ENCODE data around the gene KIF5A.
"Not testable (repeated sequence)": the region's sequence is repeated elsewhere in the genome, so short reads cannot be mapped to it uniquely, and the experiment has no call there.

The KIF5A gene

DNA sequence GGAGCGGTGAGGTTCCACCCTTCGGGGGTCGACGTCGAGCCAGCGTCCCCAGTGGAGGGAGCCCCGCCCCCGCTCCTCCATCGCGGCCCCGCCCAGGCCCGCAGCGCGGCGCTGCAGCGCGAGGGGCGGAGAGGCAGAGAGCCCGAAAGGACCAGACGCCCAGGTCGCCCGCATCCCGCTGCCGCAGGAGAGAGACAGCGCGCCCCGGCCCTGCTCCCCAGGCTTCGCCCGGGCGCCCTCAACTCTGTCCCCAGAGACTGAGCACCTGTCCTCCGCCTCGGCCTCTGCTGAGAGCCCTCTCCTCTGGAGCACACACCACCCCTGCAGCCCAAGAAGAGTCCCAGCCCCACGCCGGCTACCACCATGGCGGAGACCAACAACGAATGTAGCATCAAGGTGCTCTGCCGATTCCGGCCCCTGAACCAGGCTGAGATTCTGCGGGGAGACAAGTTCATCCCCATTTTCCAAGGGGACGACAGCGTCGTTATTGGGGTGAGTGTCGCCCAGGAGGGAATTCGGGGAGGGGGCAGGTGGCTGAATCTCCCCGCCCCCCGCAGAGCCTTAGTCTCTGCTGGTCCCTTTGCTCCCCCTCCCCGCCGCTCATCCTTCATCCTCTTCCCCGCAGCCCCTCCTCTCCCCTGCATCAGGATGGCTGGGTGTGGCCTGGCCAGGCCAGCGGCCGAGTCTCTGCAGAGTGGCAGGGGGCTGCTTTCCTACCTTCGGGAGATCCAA is at the start of gene KIF5A:
KIF5A (plus strand) TSS at position 136 of the 732 bp plus-strand sequence; CDS start at position 364, 228 bp downstream.
- H3K4me3 ChIP-seq (ENCODE audit: low read depth, low read length) = no peak within 1 kb of the TSS
- DNase-seq (ENCODE audit: low read depth) = no peak
- TF ChIP-seq POLR2A (IDR thresholded peaks at IDR 0.05; ENCODE audit: extremely low read depth, insufficient read length) (no peak), MAX (IDR thresholded peaks at IDR 0.05; ENCODE audit: low read depth, low read length) (no peak), MYC (IDR thresholded peaks at IDR 0.05; ENCODE audit: low read depth, low read length) (no peak)
- TF ChIP-seq, protein P1, sequence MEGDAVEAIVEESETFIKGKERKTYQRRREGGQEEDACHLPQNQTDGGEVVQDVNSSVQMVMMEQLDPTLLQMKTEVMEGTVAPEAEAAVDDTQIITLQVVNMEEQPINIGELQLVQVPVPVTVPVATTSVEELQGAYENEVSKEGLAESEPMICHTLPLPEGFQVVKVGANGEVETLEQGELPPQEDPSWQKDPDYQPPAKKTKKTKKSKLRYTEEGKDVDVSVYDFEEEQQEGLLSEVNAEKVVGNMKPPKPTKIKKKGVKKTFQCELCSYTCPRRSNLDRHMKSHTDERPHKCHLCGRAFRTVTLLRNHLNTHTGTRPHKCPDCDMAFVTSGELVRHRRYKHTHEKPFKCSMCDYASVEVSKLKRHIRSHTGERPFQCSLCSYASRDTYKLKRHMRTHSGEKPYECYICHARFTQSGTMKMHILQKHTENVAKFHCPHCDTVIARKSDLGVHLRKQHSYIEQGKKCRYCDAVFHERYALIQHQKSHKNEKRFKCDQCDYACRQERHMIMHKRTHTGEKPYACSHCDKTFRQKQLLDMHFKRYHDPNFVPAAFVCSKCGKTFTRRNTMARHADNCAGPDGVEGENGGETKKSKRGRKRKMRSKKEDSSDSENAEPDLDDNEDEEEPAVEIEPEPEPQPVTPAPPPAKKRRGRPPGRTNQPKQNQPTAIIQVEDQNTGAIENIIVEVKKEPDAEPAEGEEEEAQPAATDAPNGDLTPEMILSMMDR (IDR thresholded peaks at IDR 0.05; ENCODE audit: low read depth, low read length) = no peak

DNA sequence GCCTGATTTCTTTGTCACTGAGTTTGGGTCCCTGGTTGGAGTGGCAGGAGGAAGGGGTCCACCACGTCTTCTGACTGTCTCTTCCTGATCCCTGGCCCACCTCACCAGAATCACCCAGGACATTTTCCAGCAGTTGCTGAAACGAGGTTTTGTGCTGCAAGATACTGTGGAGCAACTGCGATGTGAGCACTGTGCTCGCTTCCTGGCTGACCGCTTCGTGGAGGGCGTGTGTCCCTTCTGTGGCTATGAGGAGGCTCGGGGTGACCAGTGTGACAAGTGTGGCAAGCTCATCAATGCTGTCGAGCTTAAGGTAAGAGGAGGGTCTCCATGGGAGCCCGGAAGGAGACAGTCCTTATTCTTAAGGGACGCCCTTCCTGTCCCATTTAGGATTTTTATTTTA is 49.6 kb upstream of the KIF5A start:
- no peak for DNase-seq (ENCODE audit: low read depth)
- TF ChIP-seq MAX (IDR thresholded peaks at IDR 0.05; ENCODE audit: low read depth, low read length) = no peak
- no peak for TF ChIP-seq MYC (IDR thresholded peaks at IDR 0.05; ENCODE audit: low read depth, low read length)
- TF ChIP-seq, protein P1 (IDR thresholded peaks at IDR 0.05; ENCODE audit: low read depth, low read length) = no peak
- TF ChIP-seq POLR2A (IDR thresholded peaks at IDR 0.05; ENCODE audit: extremely low read depth, insufficient read length) = no peak
- no peak overlapping the region for H3K4me3 ChIP-seq (ENCODE audit: low read depth, low read length)

- not testable (repeated sequence) for H3K4me3 ChIP-seq (ENCODE audit: low read depth, low read length); DNase-seq (ENCODE audit: low read depth)
Observed at GRCh38 chr12:57502311-57502969, 47.4 kb upstream of the KIF5A start.

DNA sequence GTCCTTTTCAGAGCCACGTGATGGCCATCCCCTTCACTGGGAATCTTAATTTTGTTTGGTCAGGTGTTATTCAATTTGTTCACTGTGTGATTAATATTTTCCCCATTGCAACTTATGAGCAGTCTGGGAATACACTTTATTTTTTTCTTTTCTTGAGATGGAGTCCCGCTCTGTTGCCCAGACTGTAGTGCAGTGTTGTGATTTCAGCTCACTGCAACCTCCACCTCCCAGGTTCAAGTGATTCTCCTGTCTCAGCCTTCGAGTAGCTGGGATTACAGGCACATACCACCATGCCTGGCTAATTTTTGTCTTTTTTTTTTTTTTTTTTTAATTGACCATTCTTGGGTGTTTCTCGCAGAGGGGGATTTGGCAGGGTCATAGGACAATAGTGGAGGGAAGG is 43.3 kb upstream of the KIF5A start:
- H3K4me3 ChIP-seq (ENCODE audit: low read depth, low read length); DNase-seq (ENCODE audit: low read depth): not testable (repeated sequence)

- H3K4me3 ChIP-seq (ENCODE audit: low read depth, low read length); DNase-seq (ENCODE audit: low read depth): not testable (repeated sequence)
Observed at GRCh38 chr12:57507796-57508195, 42.0 kb upstream of the KIF5A start.

DNA sequence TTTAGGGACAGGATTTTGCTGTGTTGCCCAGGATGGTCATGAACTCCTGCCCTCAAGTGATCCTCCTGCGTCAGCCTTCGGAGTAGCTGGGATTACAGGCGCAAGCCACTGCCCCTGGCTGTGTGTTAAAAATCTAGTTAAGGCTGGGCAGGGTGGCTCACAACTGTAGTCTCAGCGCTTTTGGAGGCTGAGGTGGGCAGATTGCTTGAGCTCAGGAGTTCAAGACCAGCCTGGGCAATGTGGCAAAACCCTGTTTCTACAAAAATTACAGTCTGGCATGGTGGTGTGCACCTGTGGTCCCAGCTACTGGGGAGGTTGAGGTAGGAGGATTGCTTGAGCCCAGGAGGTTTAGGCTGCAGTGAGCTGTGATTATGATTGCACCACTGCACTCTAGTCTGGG is 38.7 kb upstream of the KIF5A start:
- H3K4me3 ChIP-seq (ENCODE audit: low read depth, low read length) = no peak overlapping the region
- TF ChIP-seq, protein P1 (IDR thresholded peaks at IDR 0.05; ENCODE audit: low read depth, low read length) = no peak
- TF ChIP-seq MAX (IDR thresholded peaks at IDR 0.05; ENCODE audit: low read depth, low read length) = no peak
- DNase-seq (ENCODE audit: low read depth) = no peak

DNA sequence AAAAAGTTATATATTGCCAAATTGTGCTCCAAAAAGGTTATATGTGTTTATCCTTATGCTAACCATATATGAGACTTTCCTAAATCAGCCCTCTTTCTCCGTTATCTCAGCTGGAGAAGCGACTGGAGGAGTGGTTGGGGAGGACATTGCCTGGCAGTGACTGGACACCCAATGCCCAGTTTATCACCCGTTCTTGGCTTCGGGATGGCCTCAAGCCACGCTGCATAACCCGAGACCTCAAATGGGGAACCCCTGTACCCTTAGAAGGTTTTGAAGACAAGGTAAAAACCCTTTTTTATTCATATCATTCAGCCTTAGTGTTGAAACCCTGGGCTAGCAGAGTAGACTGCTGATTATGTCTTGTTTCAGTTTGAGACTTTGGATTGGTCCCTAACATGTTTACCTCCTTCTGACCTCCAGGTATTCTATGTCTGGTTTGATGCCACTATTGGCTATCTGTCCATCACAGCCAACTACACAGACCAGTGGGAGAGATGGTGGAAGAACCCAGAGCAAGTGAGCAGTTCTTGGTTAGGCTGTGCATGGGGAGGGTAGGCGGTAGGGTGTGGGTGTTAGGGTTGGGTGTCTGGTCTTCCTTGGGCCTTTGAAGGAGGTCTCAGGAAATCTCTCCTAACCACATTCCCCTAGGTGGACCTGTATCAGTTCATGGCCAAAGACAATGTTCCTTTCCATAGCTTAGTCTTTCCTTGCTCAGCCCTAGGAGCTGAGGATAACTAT is 38.1 kb upstream of the KIF5A start:
- no peak overlapping the region for H3K4me3 ChIP-seq (ENCODE audit: low read depth, low read length)
- no peak for DNase-seq (ENCODE audit: low read depth)
- TF ChIP-seq, protein P1 (IDR thresholded peaks at IDR 0.05; ENCODE audit: low read depth, low read length) = no peak
- TF ChIP-seq MAX (IDR thresholded peaks at IDR 0.05; ENCODE audit: low read depth, low read length) (no peak), POLR2A (IDR thresholded peaks at IDR 0.05; ENCODE audit: extremely low read depth, insufficient read length) (no peak), MYC (IDR thresholded peaks at IDR 0.05; ENCODE audit: low read depth, low read length) (no peak)
